ENCODE results near the gene AKIP1. TPM values are rescaled to one million over a fixed set of nuclear protein-coding genes. Genes with fewer than 3 reads are reported as not detected.

Gene AKIP1
- total RNA-seq, 2 experiments from 2014 or later: 25.2 to 28.2 TPM

DNA sequence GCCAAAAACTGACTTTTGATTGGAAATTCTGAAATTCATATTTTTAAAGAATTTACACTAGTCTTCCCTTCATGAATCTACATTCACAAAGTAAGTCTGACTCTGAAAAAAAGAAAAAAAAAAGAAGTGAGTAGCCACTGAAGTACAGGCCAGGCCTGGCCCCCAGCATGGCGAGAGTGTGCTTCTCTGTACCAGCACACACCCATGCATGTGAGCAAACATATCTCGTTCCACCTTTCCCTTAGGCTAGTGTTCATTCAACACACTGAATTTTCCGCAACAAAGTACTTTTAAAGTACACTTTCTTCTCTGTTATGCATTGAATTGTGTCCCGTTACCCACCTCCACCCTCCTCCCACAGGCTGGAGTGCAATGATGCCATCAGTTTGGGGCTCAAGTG lies 17.2 kb downstream of the AKIP1 start:
- Histone ChIP-seq H3K36me3 (ENCODE audit: insufficient read depth, low read length) (peaks cover under 1% of the 10 kb centered on the region; the same call in 1 of the 2 replicates), H3K9me2 (ENCODE audit: insufficient read depth, low read length) (no peaks in the 10 kb centered on the region), H3K4me2 (ENCODE audit: low read length) (no peak overlapping the region), H3K79me2 (ENCODE audit: insufficient read depth, low read depth, low read length) (no peaks in the 10 kb centered on the region), H3K27ac (ENCODE audit: low read depth, low read length, poor library complexity, severe bottlenecking) (no peak overlapping the region), H3K9me3 (ENCODE audit: low read length) (no peaks in the 10 kb centered on the region), H4K20me1 (ENCODE audit: insufficient read depth, low read length) (no peaks in the 10 kb centered on the region), H3K4me1 (ENCODE audit: insufficient read depth, low read length, poor library complexity, severe bottlenecking) (no peaks in the 10 kb centered on the region), H3K4me3 (ENCODE audit: low read depth, low read length, poor library complexity, severe bottlenecking) (no peak overlapping the region), H2AFZ (ENCODE audit: low read length) (no peak overlapping the region)
- POLR2A ChIA-PET: no interaction called here
- DNase-seq (ENCODE audit: low spot score): no peak
- intact Hi-C loops (cut with micrococcal nuclease; ENCODE audit: unreplicated experiment): no loop called here
- no TSS peak for BruUV-seq (replicated peaks)
- no peak for TF ChIP-seq EZH2phosphoT487 (IDR thresholded peaks at IDR 0.05; ENCODE audit: borderline replicate concordance, low read depth, low read length)
- TF ChIP-seq, protein P1, sequence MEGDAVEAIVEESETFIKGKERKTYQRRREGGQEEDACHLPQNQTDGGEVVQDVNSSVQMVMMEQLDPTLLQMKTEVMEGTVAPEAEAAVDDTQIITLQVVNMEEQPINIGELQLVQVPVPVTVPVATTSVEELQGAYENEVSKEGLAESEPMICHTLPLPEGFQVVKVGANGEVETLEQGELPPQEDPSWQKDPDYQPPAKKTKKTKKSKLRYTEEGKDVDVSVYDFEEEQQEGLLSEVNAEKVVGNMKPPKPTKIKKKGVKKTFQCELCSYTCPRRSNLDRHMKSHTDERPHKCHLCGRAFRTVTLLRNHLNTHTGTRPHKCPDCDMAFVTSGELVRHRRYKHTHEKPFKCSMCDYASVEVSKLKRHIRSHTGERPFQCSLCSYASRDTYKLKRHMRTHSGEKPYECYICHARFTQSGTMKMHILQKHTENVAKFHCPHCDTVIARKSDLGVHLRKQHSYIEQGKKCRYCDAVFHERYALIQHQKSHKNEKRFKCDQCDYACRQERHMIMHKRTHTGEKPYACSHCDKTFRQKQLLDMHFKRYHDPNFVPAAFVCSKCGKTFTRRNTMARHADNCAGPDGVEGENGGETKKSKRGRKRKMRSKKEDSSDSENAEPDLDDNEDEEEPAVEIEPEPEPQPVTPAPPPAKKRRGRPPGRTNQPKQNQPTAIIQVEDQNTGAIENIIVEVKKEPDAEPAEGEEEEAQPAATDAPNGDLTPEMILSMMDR (conservative IDR thresholded peaks at IDR 0.05; ENCODE audit: low read length): no peak
- CTCF ChIA-PET (ENCODE audit: unreplicated experiment): no interaction called here

DNA sequence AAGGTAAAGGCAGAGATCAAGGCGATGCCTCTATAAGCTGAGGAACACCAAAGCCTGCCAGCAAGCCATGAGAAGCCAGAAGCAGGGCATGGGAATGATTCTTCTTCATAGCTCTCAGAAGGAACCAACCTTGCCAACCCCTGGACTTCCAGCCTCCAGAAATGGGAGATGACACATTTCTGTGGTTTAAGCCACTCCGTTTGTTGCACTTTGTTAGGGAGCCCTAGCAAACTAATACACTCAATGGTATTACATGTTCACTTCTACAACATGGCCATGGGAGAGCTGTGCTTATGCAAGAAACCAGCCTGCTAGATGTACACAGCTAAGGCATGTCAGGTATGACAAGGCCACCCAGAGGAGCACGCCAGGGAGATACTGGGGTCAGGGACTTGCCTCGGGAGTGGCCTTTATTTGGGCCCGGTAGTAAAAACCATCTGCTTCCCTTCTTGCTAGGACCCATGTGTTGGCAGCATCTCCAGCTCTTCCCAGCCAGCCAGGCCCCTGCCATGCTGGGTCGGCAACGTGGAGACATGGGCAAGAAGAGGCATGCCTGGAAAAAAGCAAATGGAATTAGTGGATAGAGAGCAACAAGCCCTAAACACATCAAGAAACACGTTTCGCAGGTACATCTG lies 18.1 kb downstream of the AKIP1 start:
- Histone ChIP-seq H4K20me1 (ENCODE audit: insufficient read depth, low read length) (no peaks in the 10 kb centered on the region), H3K4me2 (ENCODE audit: low read length) (no peak overlapping the region), H3K36me3 (ENCODE audit: insufficient read depth, low read length) (no peaks in the 10 kb centered on the region), H3K4me1 (ENCODE audit: insufficient read depth, low read length, poor library complexity, severe bottlenecking) (no peaks in the 10 kb centered on the region), H3K9me3 (ENCODE audit: low read length) (no peaks in the 10 kb centered on the region), H3K9me2 (ENCODE audit: insufficient read depth, low read length) (no peaks in the 10 kb centered on the region), H3K27ac (ENCODE audit: low read depth, low read length, poor library complexity, severe bottlenecking) (no peak overlapping the region), H3K79me2 (ENCODE audit: insufficient read depth, low read depth, low read length) (no peaks in the 10 kb centered on the region), H2AFZ (ENCODE audit: low read length) (no peak overlapping the region), H3K4me3 (ENCODE audit: low read depth, low read length, poor library complexity, severe bottlenecking) (no peak overlapping the region)
- DNase-seq (ENCODE audit: low spot score): no peak
- no TSS peak for BruUV-seq (replicated peaks)
- TF ChIP-seq, protein P1 (conservative IDR thresholded peaks at IDR 0.05; ENCODE audit: low read length): no peak
- TF ChIP-seq EZH2phosphoT487 (IDR thresholded peaks at IDR 0.05; ENCODE audit: borderline replicate concordance, low read depth, low read length): no peak
- CTCF ChIA-PET (ENCODE audit: unreplicated experiment): no interaction called here
- intact Hi-C loops (cut with micrococcal nuclease; ENCODE audit: unreplicated experiment): no loop called here
- POLR2A ChIA-PET: no interaction called here

DNA sequence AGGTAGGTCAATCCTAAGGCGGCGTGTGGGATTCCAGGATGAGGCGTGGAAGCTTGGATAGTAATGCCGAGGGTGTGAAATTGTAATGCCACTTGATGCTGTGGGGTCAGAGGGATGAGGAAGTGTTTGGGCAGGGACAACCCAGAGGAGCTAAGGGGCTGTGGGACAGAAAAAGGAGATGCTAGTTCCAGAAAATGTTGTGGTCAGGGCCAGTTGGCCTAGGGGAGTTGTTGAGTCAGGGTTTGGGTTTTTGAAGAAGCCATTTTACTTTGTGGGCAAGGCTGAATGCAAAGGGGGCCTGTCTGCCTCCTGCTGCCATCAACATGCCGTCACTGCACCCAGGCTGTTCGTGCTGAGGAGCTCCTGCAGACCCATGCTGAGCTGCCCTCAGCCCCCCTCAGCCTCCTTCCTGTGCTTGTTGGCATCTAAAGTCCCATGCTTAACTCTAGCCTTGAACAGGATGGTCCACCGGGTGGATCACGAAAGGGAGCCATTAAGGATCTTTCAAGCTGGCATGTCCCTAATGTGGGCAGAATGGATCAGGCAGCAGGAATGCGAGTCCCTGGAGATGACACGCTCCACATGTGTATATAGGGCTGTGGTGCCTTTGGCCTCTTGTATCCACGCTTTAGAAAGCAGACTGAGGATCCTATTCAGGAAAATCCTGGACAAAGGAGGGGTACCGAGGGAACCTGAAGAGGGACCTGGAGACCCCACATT lies 19.6 kb downstream of the AKIP1 start:
- Histone ChIP-seq H3K4me3 (ENCODE audit: low read depth, low read length, poor library complexity, severe bottlenecking) (no peak overlapping the region), H4K20me1 (ENCODE audit: insufficient read depth, low read length) (no peaks in the 10 kb centered on the region), H3K27ac (ENCODE audit: low read depth, low read length, poor library complexity, severe bottlenecking) (no peak overlapping the region), H3K79me2 (ENCODE audit: insufficient read depth, low read depth, low read length) (no peaks in the 10 kb centered on the region), H3K4me1 (ENCODE audit: insufficient read depth, low read length, poor library complexity, severe bottlenecking) (no peaks in the 10 kb centered on the region), H3K36me3 (ENCODE audit: insufficient read depth, low read length) (no peaks in the 10 kb centered on the region), H3K9me2 (ENCODE audit: insufficient read depth, low read length) (no peaks in the 10 kb centered on the region), H3K9me3 (ENCODE audit: low read length) (no peaks in the 10 kb centered on the region), H3K4me2 (ENCODE audit: low read length) (no peak overlapping the region), H2AFZ (ENCODE audit: low read length) (no peak overlapping the region)
- intact Hi-C loops (cut with micrococcal nuclease; ENCODE audit: unreplicated experiment): no loop called here
- CTCF ChIA-PET (ENCODE audit: unreplicated experiment): no interaction called here
- no peak for DNase-seq (ENCODE audit: low spot score)
- TF ChIP-seq, protein P1 (conservative IDR thresholded peaks at IDR 0.05; ENCODE audit: low read length): no peak
- BruUV-seq (replicated peaks): no TSS peak
- POLR2A ChIA-PET: interaction anchor here (0.6 kb wide), 1 partner anchor 19 kb away, joined by 6 read pairs; the partner anchor contains the start of gene AKIP1

All from OCI-LY7 (cell line).